ENCODE results near the gene NMNAT2. TPM values are rescaled to one million over a fixed set of nuclear protein-coding genes. Genes with fewer than 3 reads are reported as not detected.

The NMNAT2 gene
- total RNA-seq, 1 experiment from 2014 or later, result 8.8 TPM

DNA sequence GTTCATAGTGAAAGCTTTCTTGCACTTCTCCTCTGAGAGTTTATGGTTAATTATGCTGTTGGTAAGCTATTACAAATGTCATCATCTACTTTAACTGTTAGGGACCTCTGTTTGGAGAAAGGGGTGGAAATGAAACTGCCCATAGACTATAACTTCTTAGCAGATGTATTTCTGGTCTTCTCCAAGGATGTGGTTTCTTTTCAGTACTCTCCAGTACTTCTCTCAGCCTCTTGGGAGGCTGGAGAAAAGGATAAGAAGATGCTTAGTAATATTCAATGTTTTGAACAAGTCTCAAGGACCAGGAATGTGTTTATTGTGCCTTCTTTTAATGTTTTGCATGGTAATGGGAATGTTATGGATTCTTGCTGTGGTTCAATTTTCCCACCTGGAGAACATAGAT lies 171.7 kb downstream of the NMNAT2 start:
- Mint-ChIP-seq H3K27me3 (ENCODE audit: low read depth) (no peaks in the 10 kb centered on the region), H3K4me3 (no peak overlapping the region), H3K27ac (no peak overlapping the region), H3K4me1 (peaks cover 11% of the 10 kb centered on the region), H3K36me3 (peaks cover 2% of the 10 kb centered on the region; the same call in 1 of the 2 replicates), H3K9me3 (0 out of 2 replicates have a peak, but pooled peaks cover 8% of the 10 kb centered on the region)
- no peak for DNase-seq (ENCODE audit: low spot score)
- no peak for ATAC-seq
- TF ChIP-seq, protein P1, sequence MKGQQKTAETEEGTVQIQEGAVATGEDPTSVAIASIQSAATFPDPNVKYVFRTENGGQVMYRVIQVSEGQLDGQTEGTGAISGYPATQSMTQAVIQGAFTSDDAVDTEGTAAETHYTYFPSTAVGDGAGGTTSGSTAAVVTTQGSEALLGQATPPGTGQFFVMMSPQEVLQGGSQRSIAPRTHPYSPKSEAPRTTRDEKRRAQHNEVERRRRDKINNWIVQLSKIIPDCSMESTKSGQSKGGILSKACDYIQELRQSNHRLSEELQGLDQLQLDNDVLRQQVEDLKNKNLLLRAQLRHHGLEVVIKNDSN (CRISPR knock-in tag; IDR thresholded peaks at IDR 0.05), result no peak
- TF ChIP-seq NR2C2 (CRISPR knock-in tag; IDR thresholded peaks at IDR 0.05) (no peak), GRHL2 (CRISPR knock-in tag; IDR thresholded peaks at IDR 0.05; ENCODE audit: insufficient replicate concordance, severe bottlenecking) (no peak), ATF1 (CRISPR knock-in tag; IDR thresholded peaks at IDR 0.05) (no peak), PRRX2 (CRISPR knock-in tag; IDR thresholded peaks at IDR 0.05) (no peak), GTF2I (CRISPR knock-in tag; conservative IDR thresholded peaks at IDR 0.05) (no peak), ZBTB21 (CRISPR knock-in tag; IDR thresholded peaks at IDR 0.05; ENCODE audit: borderline replicate concordance) (no peak), SMAD3 (CRISPR knock-in tag; IDR thresholded peaks at IDR 0.05; ENCODE audit: borderline replicate concordance) (no peak)
- TF ChIP-seq, protein P2, sequence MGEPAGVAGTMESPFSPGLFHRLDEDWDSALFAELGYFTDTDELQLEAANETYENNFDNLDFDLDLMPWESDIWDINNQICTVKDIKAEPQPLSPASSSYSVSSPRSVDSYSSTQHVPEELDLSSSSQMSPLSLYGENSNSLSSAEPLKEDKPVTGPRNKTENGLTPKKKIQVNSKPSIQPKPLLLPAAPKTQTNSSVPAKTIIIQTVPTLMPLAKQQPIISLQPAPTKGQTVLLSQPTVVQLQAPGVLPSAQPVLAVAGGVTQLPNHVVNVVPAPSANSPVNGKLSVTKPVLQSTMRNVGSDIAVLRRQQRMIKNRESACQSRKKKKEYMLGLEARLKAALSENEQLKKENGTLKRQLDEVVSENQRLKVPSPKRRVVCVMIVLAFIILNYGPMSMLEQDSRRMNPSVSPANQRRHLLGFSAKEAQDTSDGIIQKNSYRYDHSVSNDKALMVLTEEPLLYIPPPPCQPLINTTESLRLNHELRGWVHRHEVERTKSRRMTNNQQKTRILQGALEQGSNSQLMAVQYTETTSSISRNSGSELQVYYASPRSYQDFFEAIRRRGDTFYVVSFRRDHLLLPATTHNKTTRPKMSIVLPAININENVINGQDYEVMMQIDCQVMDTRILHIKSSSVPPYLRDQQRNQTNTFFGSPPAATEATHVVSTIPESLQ (CRISPR knock-in tag; IDR thresholded peaks at IDR 0.05), result no peak
- TF ChIP-seq, protein P3, sequence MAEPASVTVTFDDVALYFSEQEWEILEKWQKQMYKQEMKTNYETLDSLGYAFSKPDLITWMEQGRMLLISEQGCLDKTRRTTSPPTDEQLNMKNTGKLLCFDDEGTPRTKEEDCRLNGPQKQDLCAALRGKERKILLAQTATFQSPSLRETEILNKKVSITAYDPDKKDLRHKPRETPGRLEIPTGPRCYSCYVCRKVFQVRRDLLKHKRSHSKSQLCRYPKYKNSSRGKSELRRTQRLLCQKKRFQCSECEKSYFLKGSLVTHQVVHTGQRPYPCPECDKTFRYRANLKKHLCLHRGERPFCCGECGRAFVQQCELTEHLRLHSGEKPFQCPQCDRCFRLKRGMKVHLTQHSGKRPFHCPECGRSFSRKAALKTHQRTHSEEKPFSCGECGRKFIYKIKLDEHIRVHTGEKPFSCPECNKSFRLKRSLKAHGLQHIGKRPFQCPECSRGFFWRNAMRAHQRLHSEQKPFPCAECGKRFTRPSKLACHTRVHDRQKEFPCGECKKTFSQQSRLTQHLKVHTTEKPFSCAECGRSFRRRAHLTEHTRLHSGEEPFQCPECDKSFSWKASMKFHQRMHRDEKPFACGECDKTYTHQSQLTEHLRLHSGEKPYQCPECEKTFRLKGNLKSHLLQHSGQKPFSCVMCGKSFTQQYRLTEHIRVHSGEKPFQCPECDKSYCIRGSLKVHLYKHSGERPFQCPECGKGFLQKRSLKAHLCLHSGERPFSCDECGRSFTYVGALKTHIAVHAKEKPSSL (CRISPR knock-in tag; conservative IDR thresholded peaks at IDR 0.05), result no peak
- TF ChIP-seq, protein P4, sequence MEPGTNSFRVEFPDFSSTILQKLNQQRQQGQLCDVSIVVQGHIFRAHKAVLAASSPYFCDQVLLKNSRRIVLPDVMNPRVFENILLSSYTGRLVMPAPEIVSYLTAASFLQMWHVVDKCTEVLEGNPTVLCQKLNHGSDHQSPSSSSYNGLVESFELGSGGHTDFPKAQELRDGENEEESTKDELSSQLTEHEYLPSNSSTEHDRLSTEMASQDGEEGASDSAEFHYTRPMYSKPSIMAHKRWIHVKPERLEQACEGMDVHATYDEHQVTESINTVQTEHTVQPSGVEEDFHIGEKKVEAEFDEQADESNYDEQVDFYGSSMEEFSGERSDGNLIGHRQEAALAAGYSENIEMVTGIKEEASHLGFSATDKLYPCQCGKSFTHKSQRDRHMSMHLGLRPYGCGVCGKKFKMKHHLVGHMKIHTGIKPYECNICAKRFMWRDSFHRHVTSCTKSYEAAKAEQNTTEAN (CRISPR knock-in tag; IDR thresholded peaks at IDR 0.05), result no peak
- TF ChIP-seq, protein P5, sequence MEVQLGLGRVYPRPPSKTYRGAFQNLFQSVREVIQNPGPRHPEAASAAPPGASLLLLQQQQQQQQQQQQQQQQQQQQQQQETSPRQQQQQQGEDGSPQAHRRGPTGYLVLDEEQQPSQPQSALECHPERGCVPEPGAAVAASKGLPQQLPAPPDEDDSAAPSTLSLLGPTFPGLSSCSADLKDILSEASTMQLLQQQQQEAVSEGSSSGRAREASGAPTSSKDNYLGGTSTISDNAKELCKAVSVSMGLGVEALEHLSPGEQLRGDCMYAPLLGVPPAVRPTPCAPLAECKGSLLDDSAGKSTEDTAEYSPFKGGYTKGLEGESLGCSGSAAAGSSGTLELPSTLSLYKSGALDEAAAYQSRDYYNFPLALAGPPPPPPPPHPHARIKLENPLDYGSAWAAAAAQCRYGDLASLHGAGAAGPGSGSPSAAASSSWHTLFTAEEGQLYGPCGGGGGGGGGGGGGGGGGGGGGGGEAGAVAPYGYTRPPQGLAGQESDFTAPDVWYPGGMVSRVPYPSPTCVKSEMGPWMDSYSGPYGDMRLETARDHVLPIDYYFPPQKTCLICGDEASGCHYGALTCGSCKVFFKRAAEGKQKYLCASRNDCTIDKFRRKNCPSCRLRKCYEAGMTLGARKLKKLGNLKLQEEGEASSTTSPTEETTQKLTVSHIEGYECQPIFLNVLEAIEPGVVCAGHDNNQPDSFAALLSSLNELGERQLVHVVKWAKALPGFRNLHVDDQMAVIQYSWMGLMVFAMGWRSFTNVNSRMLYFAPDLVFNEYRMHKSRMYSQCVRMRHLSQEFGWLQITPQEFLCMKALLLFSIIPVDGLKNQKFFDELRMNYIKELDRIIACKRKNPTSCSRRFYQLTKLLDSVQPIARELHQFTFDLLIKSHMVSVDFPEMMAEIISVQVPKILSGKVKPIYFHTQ (CRISPR knock-in tag; IDR thresholded peaks at IDR 0.05), result no peak
- TF ChIP-seq, protein P6, sequence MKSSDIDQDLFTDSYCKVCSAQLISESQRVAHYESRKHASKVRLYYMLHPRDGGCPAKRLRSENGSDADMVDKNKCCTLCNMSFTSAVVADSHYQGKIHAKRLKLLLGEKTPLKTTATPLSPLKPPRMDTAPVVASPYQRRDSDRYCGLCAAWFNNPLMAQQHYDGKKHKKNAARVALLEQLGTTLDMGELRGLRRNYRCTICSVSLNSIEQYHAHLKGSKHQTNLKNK (CRISPR knock-in tag; IDR thresholded peaks at IDR 0.05), result no peak
- TF ChIP-seq, protein P7, sequence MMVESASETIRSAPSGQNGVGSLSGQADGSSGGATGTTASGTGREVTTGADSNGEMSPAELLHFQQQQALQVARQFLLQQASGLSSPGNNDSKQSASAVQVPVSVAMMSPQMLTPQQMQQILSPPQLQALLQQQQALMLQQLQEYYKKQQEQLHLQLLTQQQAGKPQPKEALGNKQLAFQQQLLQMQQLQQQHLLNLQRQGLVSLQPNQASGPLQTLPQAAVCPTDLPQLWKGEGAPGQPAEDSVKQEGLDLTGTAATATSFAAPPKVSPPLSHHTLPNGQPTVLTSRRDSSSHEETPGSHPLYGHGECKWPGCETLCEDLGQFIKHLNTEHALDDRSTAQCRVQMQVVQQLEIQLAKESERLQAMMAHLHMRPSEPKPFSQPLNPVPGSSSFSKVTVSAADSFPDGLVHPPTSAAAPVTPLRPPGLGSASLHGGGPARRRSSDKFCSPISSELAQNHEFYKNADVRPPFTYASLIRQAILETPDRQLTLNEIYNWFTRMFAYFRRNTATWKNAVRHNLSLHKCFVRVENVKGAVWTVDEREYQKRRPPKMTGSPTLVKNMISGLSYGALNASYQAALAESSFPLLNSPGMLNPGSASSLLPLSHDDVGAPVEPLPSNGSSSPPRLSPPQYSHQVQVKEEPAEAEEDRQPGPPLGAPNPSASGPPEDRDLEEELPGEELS (CRISPR knock-in tag; IDR thresholded peaks at IDR 0.05), result no peak
- TF ChIP-seq, protein P8, sequence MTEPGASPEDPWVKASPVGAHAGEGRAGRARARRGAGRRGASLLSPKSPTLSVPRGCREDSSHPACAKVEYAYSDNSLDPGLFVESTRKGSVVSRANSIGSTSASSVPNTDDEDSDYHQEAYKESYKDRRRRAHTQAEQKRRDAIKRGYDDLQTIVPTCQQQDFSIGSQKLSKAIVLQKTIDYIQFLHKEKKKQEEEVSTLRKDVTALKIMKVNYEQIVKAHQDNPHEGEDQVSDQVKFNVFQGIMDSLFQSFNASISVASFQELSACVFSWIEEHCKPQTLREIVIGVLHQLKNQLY (CRISPR knock-in tag; IDR thresholded peaks at IDR 0.05), result no peak
- TF ChIP-seq, protein P9, sequence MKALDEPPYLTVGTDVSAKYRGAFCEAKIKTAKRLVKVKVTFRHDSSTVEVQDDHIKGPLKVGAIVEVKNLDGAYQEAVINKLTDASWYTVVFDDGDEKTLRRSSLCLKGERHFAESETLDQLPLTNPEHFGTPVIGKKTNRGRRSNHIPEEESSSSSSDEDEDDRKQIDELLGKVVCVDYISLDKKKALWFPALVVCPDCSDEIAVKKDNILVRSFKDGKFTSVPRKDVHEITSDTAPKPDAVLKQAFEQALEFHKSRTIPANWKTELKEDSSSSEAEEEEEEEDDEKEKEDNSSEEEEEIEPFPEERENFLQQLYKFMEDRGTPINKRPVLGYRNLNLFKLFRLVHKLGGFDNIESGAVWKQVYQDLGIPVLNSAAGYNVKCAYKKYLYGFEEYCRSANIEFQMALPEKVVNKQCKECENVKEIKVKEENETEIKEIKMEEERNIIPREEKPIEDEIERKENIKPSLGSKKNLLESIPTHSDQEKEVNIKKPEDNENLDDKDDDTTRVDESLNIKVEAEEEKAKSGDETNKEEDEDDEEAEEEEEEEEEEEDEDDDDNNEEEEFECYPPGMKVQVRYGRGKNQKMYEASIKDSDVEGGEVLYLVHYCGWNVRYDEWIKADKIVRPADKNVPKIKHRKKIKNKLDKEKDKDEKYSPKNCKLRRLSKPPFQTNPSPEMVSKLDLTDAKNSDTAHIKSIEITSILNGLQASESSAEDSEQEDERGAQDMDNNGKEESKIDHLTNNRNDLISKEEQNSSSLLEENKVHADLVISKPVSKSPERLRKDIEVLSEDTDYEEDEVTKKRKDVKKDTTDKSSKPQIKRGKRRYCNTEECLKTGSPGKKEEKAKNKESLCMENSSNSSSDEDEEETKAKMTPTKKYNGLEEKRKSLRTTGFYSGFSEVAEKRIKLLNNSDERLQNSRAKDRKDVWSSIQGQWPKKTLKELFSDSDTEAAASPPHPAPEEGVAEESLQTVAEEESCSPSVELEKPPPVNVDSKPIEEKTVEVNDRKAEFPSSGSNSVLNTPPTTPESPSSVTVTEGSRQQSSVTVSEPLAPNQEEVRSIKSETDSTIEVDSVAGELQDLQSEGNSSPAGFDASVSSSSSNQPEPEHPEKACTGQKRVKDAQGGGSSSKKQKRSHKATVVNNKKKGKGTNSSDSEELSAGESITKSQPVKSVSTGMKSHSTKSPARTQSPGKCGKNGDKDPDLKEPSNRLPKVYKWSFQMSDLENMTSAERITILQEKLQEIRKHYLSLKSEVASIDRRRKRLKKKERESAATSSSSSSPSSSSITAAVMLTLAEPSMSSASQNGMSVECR (CRISPR knock-in tag; IDR thresholded peaks at IDR 0.05; ENCODE audit: borderline replicate concordance), result no peak
- TF ChIP-seq, protein P10, sequence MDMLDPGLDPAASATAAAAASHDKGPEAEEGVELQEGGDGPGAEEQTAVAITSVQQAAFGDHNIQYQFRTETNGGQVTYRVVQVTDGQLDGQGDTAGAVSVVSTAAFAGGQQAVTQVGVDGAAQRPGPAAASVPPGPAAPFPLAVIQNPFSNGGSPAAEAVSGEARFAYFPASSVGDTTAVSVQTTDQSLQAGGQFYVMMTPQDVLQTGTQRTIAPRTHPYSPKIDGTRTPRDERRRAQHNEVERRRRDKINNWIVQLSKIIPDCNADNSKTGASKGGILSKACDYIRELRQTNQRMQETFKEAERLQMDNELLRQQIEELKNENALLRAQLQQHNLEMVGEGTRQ (CRISPR knock-in tag; IDR thresholded peaks at IDR 0.05), result no peak
- CTCF ChIA-PET, result interaction anchor here (2.0 to 3.8 kb wide), 2 partner anchors 11 to 18 kb away, joined by 9 to 24 read pairs; no protein-coding TSS in a partner anchor
- POLR2A ChIA-PET, result interaction anchor here (0.6 to 1.1 kb wide), 2 partner anchors 12 to 149 kb away, joined by 3 read pairs; no protein-coding TSS in a partner anchor
